Upper lobe of left lung (tissue), 6 donors: ENCODE data around the gene MEGF11. TPM values are rescaled to one million over a fixed set of nuclear protein-coding genes. Genes with fewer than 3 reads are reported as not detected.

ENCODE experiments used
- ATAC-seq, 2 donors: fragments of 200-7000 bp; cut with Tn5 transposase; one replicate each; pipeline ENCODE4 v1.9.1; 2022; ENCODE audit warnings: mild to moderate bottlenecking in 2 of 2, moderate library complexity in 2 of 2; ENCODE audit not compliant: low FRiP score in 2 of 2
- DNase-seq, 2 donors: peaks; one replicate each; pipeline ENCODE4 v3.0.0-alpha.2; 2019 to 2020
- H3K27ac ChIP-seq, 4 donors: fragments of 200-600 bp; sonication (generic); one replicate each; pipeline ENCODE4 v1.5.1; 2016 to 2019
- H3K27me3 ChIP-seq, 4 donors: fragments of 200-600 bp; sonication (generic); one replicate each; pipeline ENCODE4 v1.5.1; 2017 to 2019
- H3K36me3 ChIP-seq, 4 donors: fragments of 200-600 bp; sonication (generic); one replicate each; pipeline ENCODE4 v1.5.1; 2016 to 2019
- H3K4me1 ChIP-seq, 4 donors: fragments of 200-600 bp; sonication (generic); one replicate each; pipeline ENCODE4 v1.5.1; 2018 to 2019
- H3K4me3 ChIP-seq, 4 donors: fragments of 200-600 bp; sonication (generic); one replicate each; pipeline ENCODE4 v1.5.1; 2017 to 2019; ENCODE audit warnings: mild to moderate bottlenecking in 2 of 4, moderate library complexity in 1 of 4
- H3K9me3 ChIP-seq, 4 donors: fragments of 200-600 bp; sonication (generic); one replicate each; pipeline ENCODE4 v1.5.1; 2018 to 2019
- EP300 ChIP-seq, 4 donors: sonication (generic); formaldehyde crosslinking; IDR thresholded peaks; one replicate each; pipeline ENCODE4 v1.5.1; 2017; ENCODE audit warnings: antibody characterized with exemption in 4 of 4, control low read depth in 2 of 4
- POLR2A ChIP-seq, 4 donors: fragments of 450-650 bp; IDR thresholded peaks; one replicate each; pipeline ENCODE4 v1.5.1; 2016 to 2017; ENCODE audit warnings: antibody characterized with exemption in 4 of 4, mild to moderate bottlenecking in 2 of 4
- POLR2AphosphoS5 ChIP-seq, 2 donors: sonication (generic); formaldehyde crosslinking; IDR thresholded peaks; one replicate each; pipeline ENCODE4 v1.5.1; 2017; ENCODE audit warnings: antibody characterized with exemption in 2 of 2
- WGBS, 2 donors: methylation state at CpG; one replicate each; pipeline ENCODE4 v1.1.5; 2017 to 2018; 5-methylcytosine and 5-hydroxymethylcytosine counted together
- total RNA-seq, 6 donors: library from RNA; depleted of rRNA in 4 of 6; stranded (reverse); fragments of >200 nt in 4 of 6; gene quantifications; one replicate each; pipeline versions ENCODE4 v1.1.0 to v1.2.1, GENCODE V29; 2016 to 2021
- TF ChIP-seq, protein P1 (sequence below), 6 experiments: fragments of 450-650 bp in 4 of 6; fragments of 200-600 bp in 2 of 6; sonication (generic) in 2 of 6; IDR thresholded peaks; one replicate each; pipeline ENCODE4 v1.5.1; 2016 to 2019; ENCODE audit warnings: antibody characterized with exemption in 6 of 6
- donor health status: DM: no; HTN: no; CAD: no; lungs with moderate emphysema.
- donor health status: DM: no; HTN: yes; CAD: no; lungs with severe emphysema.

Gene MEGF11
- total RNA-seq, 6 donors from 2014 or later: 1.5 to 4.0 (median 3.5) TPM; not detected in 3

DNA sequence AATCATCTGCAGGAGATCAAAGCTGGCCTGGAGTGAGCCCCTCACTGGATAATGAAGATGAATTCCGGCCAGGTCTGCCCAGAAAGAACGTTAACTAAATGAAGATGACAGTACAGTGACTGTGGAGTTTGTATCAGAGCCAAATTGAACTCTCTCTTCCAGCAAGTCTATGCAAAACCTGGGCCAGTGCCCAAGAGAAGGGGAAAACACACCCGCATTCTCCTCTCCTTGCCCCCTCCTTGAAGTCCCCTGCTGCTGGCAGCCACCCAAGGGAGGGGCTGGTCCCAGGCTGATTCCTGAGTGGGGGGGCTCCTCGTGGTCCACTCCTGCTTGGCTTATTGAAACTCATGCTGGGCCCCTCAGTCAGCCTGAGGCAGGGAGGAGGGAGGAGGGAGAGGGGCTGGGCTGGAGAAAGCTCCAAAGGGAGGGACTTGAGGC is 228.5 kb downstream of the MEGF11 start:
- no peaks in the 10 kb centered on the region for H3K4me1 ChIP-seq
- no peaks in the 10 kb centered on the region for H3K9me3 ChIP-seq
- ATAC-seq (no peak), DNase-seq (no peak)
- 0 to 19% methylated on average over 3 to 4 of the region's 4 CpGs for WGBS, 2 donors
- H3K4me3 ChIP-seq: no peak overlapping the region
- H3K36me3 ChIP-seq: no peaks in the 10 kb centered on the region
- H3K27me3 ChIP-seq: no peaks in the 10 kb centered on the region
- H3K27ac ChIP-seq: no peak overlapping the region
- TF ChIP-seq POLR2A (IDR thresholded peaks at IDR 0.05) (no peak), EP300 (IDR thresholded peaks at IDR 0.05) (no peak), POLR2AphosphoS5 (IDR thresholded peaks at IDR 0.05) (no peak)
- TF ChIP-seq, protein P1, sequence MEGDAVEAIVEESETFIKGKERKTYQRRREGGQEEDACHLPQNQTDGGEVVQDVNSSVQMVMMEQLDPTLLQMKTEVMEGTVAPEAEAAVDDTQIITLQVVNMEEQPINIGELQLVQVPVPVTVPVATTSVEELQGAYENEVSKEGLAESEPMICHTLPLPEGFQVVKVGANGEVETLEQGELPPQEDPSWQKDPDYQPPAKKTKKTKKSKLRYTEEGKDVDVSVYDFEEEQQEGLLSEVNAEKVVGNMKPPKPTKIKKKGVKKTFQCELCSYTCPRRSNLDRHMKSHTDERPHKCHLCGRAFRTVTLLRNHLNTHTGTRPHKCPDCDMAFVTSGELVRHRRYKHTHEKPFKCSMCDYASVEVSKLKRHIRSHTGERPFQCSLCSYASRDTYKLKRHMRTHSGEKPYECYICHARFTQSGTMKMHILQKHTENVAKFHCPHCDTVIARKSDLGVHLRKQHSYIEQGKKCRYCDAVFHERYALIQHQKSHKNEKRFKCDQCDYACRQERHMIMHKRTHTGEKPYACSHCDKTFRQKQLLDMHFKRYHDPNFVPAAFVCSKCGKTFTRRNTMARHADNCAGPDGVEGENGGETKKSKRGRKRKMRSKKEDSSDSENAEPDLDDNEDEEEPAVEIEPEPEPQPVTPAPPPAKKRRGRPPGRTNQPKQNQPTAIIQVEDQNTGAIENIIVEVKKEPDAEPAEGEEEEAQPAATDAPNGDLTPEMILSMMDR (IDR thresholded peaks at IDR 0.05): no peak

DNA sequence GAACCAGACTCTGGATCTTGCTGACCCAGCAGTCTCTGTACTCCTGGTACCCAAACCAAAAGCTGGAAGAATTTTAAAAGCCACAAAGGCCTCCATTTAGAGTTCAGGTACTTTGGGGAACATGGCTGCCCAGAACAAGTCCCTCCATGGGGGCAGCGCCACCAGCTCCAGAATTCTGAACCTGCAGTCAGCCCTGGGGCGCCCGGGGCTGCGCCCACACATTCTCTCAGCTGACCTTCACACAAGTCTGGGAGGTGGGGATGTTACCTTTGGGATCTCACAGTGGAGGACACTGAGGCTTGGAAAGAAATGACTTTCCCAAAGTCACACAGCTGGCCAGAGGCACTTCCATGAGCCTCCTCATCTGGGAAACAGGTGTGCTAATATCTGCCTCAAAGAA is 229.4 kb downstream of the MEGF11 start:
- no peak for ATAC-seq
- 87 to 89% methylated on average over 4 of the region's 4 CpGs for WGBS, 2 donors

DNA sequence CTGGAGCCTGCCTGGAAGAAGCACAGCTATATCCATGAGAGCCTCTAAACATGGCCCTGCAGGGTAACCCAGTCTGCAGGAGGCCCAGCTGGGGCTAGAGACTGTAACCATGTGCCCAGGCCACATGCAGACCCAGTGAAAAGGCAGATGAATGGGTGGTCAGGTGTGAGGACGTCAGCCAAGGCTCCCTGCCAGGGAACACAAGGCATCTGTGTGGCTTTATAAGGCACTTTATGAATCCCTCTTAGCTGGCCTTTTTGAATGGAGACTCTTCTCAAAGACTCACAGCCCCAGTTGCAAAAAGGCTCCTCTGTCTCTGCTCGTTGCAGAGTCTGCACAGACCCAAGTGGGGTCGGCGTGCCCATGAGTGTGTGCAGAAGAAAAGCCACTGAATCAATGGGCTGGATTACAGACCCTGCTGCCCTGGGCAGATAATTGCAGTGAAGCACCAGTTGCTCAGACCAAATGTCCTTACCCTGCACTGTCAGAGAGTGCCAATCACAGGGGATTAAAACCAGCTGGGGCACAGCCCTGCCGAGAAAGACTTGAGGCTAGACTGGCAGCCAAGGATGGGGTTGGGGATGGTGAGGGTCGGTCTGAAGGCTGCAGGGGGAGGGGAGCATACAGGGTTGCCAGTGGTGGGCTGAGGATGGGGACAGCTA is 230.1 kb downstream of the MEGF11 start:
- Histone ChIP-seq H3K27me3 (no peaks in the 10 kb centered on the region), H3K27ac (no peak overlapping the region), H3K4me1 (no peaks in the 10 kb centered on the region), H3K9me3 (no peaks in the 10 kb centered on the region), H3K4me3 (no peak overlapping the region), H3K36me3 (no peaks in the 10 kb centered on the region)
- TF ChIP-seq, protein P1 (IDR thresholded peaks at IDR 0.05): no peak
- TF ChIP-seq POLR2A (IDR thresholded peaks at IDR 0.05): no peak
- TF ChIP-seq POLR2AphosphoS5 (IDR thresholded peaks at IDR 0.05): no peak
- no peak for TF ChIP-seq EP300 (IDR thresholded peaks at IDR 0.05)
- peak in 1 of 2 donors; percentile 24 for ATAC-seq
- WGBS, 2 donors: 58 to 69% methylated on average over 2 to 6 of the region's 6 CpGs
- DNase-seq: no peak

More for the DNA sequence above, 229.4 kb downstream of the MEGF11 start:
- H3K9me3 ChIP-seq: no peaks in the 10 kb centered on the region
- no peak overlapping the region for H3K4me3 ChIP-seq
- H3K36me3 ChIP-seq: no peaks in the 10 kb centered on the region
- H3K27me3 ChIP-seq: no peaks in the 10 kb centered on the region
- H3K4me1 ChIP-seq: no peaks in the 10 kb centered on the region
- DNase-seq: peak in 1 of 2 donors; percentile 68
- H3K27ac ChIP-seq: no peak overlapping the region
- TF ChIP-seq POLR2AphosphoS5 (IDR thresholded peaks at IDR 0.05) (no peak), POLR2A (IDR thresholded peaks at IDR 0.05) (no peak)

DNA sequence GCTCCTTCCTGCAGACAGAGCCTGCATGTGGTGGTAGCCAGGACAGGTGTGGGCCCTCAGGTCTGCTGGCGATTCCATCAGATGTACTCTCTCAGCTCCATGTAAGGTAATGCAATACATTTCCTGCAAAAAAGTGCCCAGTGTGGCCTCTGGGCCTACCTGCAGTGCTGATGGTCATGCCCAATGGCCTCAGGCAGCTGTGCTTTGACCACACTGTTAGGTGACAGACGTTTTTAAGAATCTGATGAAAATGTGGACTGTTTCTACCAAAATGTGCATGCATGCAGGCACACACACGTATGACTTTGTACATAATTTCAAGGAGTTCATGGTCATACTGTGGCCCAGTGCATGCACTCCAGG is 231.4 kb downstream of the MEGF11 start:
- no peaks in the 10 kb centered on the region for H3K27me3 ChIP-seq
- TF ChIP-seq EP300 (IDR thresholded peaks at IDR 0.05) (no peak), POLR2AphosphoS5 (IDR thresholded peaks at IDR 0.05) (no peak), POLR2A (IDR thresholded peaks at IDR 0.05) (no peak)
- TF ChIP-seq, protein P1 (IDR thresholded peaks at IDR 0.05): no peak
- no peaks in the 10 kb centered on the region for H3K36me3 ChIP-seq
- no peak overlapping the region for H3K4me3 ChIP-seq
- no peaks in the 10 kb centered on the region for H3K9me3 ChIP-seq
- ATAC-seq (no peak), DNase-seq (no peak)
- no peak overlapping the region for H3K27ac ChIP-seq
- H3K4me1 ChIP-seq: no peaks in the 10 kb centered on the region
- 75 to 77% methylated on average over 2 to 3 of the region's 3 CpGs for WGBS, 2 donors

DNA sequence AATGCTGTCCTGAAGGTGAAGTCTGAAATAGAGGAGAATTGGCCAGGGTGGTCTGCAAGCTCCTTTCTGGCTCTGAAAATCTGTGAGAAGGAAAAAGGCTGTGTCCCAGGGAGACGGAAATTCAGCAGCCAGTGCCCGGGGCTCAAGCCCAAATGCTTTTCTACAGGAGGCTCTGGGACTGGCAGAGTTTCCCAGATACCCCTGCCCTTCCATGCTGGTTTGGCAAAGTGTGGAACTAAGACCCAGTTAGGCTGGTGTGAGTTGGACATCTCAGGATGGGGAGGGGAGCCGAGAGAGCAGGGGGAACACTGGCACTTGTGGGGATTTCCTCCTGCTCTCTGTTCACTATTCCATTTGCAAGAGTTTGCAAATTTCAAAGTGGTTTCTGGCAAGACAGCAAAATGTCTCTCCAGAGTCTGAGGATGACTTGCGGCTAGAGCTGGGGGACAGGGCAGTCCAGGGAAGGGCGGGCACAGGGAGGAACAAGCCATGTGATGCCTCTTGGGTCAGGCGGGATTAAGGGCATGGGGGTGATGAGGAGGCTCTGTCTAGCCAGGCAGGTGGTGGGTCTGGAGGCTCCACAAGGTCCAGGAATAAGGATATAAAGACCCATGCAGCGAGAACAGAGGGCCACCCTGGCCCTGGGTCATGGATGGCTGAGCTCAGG is 231.9 kb downstream of the MEGF11 start:
- H3K9me3 ChIP-seq: no peaks in the 10 kb centered on the region
- H3K4me3 ChIP-seq: no peak overlapping the region
- no peak for DNase-seq
- TF ChIP-seq POLR2AphosphoS5 (IDR thresholded peaks at IDR 0.05): no peak
- TF ChIP-seq, protein P1 (IDR thresholded peaks at IDR 0.05): no peak
- no peak for TF ChIP-seq EP300 (IDR thresholded peaks at IDR 0.05)
- TF ChIP-seq POLR2A (IDR thresholded peaks at IDR 0.05): no peak
- H3K27me3 ChIP-seq: no peaks in the 10 kb centered on the region
- no peaks in the 10 kb centered on the region for H3K4me1 ChIP-seq
- no peak for ATAC-seq
- WGBS, 2 donors: 73 to 84% methylated on average over 7 of the region's 7 CpGs
- H3K36me3 ChIP-seq: no peaks in the 10 kb centered on the region
- no peak overlapping the region for H3K27ac ChIP-seq
